ENCODE measurements around the gene VTI1A. TPM values are rescaled to one million over a fixed set of nuclear protein-coding genes. Genes with fewer than 3 reads are reported as not detected.

Gene VTI1A
- total RNA-seq, 1 experiment from 2014 or later: 18.1 TPM

DNA sequence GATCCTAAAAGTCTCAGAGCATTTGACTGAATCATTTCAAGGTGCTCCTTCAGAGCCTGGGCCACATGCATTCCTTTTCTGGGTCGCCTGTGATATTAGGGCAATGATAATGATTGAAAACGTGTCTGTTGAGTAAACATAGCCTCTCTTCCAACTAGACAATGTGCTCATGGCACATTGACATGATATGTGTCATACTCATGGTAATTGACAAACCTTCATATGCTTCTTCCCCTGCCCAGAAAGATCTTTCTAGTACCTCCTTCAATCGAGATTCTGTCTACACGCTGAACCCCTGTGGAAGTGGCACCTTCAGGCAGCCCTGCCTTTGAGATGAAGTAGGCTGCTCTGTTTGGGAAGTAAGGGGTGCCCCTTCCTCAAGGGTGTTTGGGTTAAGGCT is 404.2 kb downstream of the VTI1A start:
- no TSS peak for BruUV-seq (replicated peaks)
- no peaks in the 10 kb centered on the region for H3F3A ChIP-seq (ENCODE audit: insufficient read depth, low read depth)
- intact Hi-C loops (cut with micrococcal nuclease; ENCODE audit: unreplicated experiment): no loop called here
- no peak overlapping the region for H3K4me2 ChIP-seq
- TF ChIP-seq, protein P1, sequence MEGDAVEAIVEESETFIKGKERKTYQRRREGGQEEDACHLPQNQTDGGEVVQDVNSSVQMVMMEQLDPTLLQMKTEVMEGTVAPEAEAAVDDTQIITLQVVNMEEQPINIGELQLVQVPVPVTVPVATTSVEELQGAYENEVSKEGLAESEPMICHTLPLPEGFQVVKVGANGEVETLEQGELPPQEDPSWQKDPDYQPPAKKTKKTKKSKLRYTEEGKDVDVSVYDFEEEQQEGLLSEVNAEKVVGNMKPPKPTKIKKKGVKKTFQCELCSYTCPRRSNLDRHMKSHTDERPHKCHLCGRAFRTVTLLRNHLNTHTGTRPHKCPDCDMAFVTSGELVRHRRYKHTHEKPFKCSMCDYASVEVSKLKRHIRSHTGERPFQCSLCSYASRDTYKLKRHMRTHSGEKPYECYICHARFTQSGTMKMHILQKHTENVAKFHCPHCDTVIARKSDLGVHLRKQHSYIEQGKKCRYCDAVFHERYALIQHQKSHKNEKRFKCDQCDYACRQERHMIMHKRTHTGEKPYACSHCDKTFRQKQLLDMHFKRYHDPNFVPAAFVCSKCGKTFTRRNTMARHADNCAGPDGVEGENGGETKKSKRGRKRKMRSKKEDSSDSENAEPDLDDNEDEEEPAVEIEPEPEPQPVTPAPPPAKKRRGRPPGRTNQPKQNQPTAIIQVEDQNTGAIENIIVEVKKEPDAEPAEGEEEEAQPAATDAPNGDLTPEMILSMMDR (conservative IDR thresholded peaks at IDR 0.05): no peak
- no peak for TF ChIP-seq EZH2 (IDR thresholded peaks at IDR 0.05; ENCODE audit: low read depth)
- H4K20me1 ChIP-seq (ENCODE audit: insufficient read depth): no peaks in the 10 kb centered on the region
- no peak for DNase-seq
- 0 out of 2 replicates have a peak, but pooled peaks cover 7% of the 10 kb centered on the region for H3K4me1 ChIP-seq (replicated peaks; ENCODE audit: insufficient read depth)
- CTCF ChIA-PET: no interaction called here
- H3K79me2 ChIP-seq (ENCODE audit: low read depth): no peaks in the 10 kb centered on the region
- no peaks in the 10 kb centered on the region for H3K9me3 ChIP-seq (ENCODE audit: insufficient read depth, low read depth)
- no peaks in the 10 kb centered on the region for H3K27me3 ChIP-seq (ENCODE audit: insufficient read depth, low read depth)
- POLR2A ChIA-PET (ENCODE audit: unreplicated experiment): no interaction called here
- no peak overlapping the region for H3K4me3 ChIP-seq
- no peaks in the 10 kb centered on the region for H3K9me2 ChIP-seq (ENCODE audit: insufficient read depth)
- no peaks in the 10 kb centered on the region for H3K36me3 ChIP-seq (ENCODE audit: low read depth)
- no peak overlapping the region for H2AFZ ChIP-seq
- no peak overlapping the region for H3K27ac ChIP-seq

GRCh38 chr10:112851588-112852211 is 404.7 kb downstream of the VTI1A start:
- no peaks in the 10 kb centered on the region for H3K79me2 ChIP-seq (ENCODE audit: low read depth)
- DNase-seq: no peak
- no TSS peak for BruUV-seq (replicated peaks)
- H3K4me3 ChIP-seq: no peak overlapping the region
- no peaks in the 10 kb centered on the region for H4K20me1 ChIP-seq (ENCODE audit: insufficient read depth)
- H3K36me3 ChIP-seq (ENCODE audit: low read depth): no peaks in the 10 kb centered on the region
- H2AFZ ChIP-seq: no peak overlapping the region
- no peaks in the 10 kb centered on the region for H3K9me2 ChIP-seq (ENCODE audit: insufficient read depth)
- intact Hi-C loops (cut with micrococcal nuclease; ENCODE audit: unreplicated experiment): no loop called here
- ChIA-PET CTCF (no interaction called here), POLR2A (ENCODE audit: unreplicated experiment) (no interaction called here)
- no peak for TF ChIP-seq EZH2 (IDR thresholded peaks at IDR 0.05; ENCODE audit: low read depth)
- no peaks in the 10 kb centered on the region for H3K27me3 ChIP-seq (ENCODE audit: insufficient read depth, low read depth)
- 0 out of 2 replicates have a peak, but pooled peaks cover 7% of the 10 kb centered on the region for H3K4me1 ChIP-seq (replicated peaks; ENCODE audit: insufficient read depth)
- H3K27ac ChIP-seq: no peak overlapping the region
- H3F3A ChIP-seq (ENCODE audit: insufficient read depth, low read depth): no peaks in the 10 kb centered on the region
- H3K9me3 ChIP-seq (ENCODE audit: insufficient read depth, low read depth): no peaks in the 10 kb centered on the region
- H3K4me2 ChIP-seq: no peak overlapping the region

- TF ChIP-seq, protein P1 (conservative IDR thresholded peaks at IDR 0.05): no peak
- no peak for TF ChIP-seq EZH2 (IDR thresholded peaks at IDR 0.05; ENCODE audit: low read depth)
- no peaks in the 10 kb centered on the region for H3K27me3 ChIP-seq (ENCODE audit: insufficient read depth, low read depth)
- no peaks in the 10 kb centered on the region for H3K9me2 ChIP-seq (ENCODE audit: insufficient read depth)
- H3K36me3 ChIP-seq (ENCODE audit: low read depth): no peaks in the 10 kb centered on the region
- H3K4me3 ChIP-seq: no peak overlapping the region
- POLR2A ChIA-PET (ENCODE audit: unreplicated experiment): no interaction called here
- no peaks in the 10 kb centered on the region for H4K20me1 ChIP-seq (ENCODE audit: insufficient read depth)
- H3K9me3 ChIP-seq (ENCODE audit: insufficient read depth, low read depth): no peaks in the 10 kb centered on the region
- H3K79me2 ChIP-seq (ENCODE audit: low read depth): no peaks in the 10 kb centered on the region
- H3K27ac ChIP-seq: no peak overlapping the region
- intact Hi-C loops (cut with micrococcal nuclease; ENCODE audit: unreplicated experiment): no loop called here
- H3F3A ChIP-seq (ENCODE audit: insufficient read depth, low read depth): no peaks in the 10 kb centered on the region
- H3K4me1 ChIP-seq (replicated peaks; ENCODE audit: insufficient read depth): 0 out of 2 replicates have a peak, but pooled peaks cover 7% of the 10 kb centered on the region
- CTCF ChIA-PET: no interaction called here
- BruUV-seq (replicated peaks): no TSS peak
- H2AFZ ChIP-seq: no peak overlapping the region
- H3K4me2 ChIP-seq: no peak overlapping the region
- DNase-seq: no peak
These were observed 405.3 kb downstream of the VTI1A start for GRCh38 chr10:112852306-112852705.

- Histone ChIP-seq H3F3A (ENCODE audit: insufficient read depth, low read depth) (no peaks in the 10 kb centered on the region), H3K4me2 (no peak overlapping the region), H3K36me3 (ENCODE audit: low read depth) (no peaks in the 10 kb centered on the region), H4K20me1 (ENCODE audit: insufficient read depth) (no peaks in the 10 kb centered on the region), H3K4me3 (no peak overlapping the region), H3K9me2 (ENCODE audit: insufficient read depth) (no peaks in the 10 kb centered on the region), H3K9me3 (ENCODE audit: insufficient read depth, low read depth) (no peaks in the 10 kb centered on the region), H3K27ac (no peak overlapping the region), H3K27me3 (ENCODE audit: insufficient read depth, low read depth) (no peaks in the 10 kb centered on the region), H3K4me1 (replicated peaks; ENCODE audit: insufficient read depth) (0 out of 2 replicates have a peak, but pooled peaks cover 4% of the 10 kb centered on the region), H2AFZ (no peak overlapping the region), H3K79me2 (ENCODE audit: low read depth) (no peaks in the 10 kb centered on the region)
- no TSS peak for BruUV-seq (replicated peaks)
- intact Hi-C loops (cut with micrococcal nuclease; ENCODE audit: unreplicated experiment): no loop called here
- DNase-seq: no peak
- TF ChIP-seq, protein P1 (conservative IDR thresholded peaks at IDR 0.05): no peak
- no peak for TF ChIP-seq EZH2 (IDR thresholded peaks at IDR 0.05; ENCODE audit: low read depth)
- ChIA-PET POLR2A (ENCODE audit: unreplicated experiment) (no interaction called here), CTCF (no interaction called here)
These were observed 408.1 kb downstream of the VTI1A start for GRCh38 chr10:112855134-112855533.
